Activated CD4-positive, alpha-beta T cell treated with anti-CD3 and anti-CD28 coated beads for 24 hours (primary cell): ENCODE results near the gene SERPINB12.

ENCODE experiments used
- DNase-seq, 2 donors: peaks; one replicate each; pipeline ENCODE4 v3.0.0-alpha.2; 2020; ENCODE audit warnings: low read depth in 2 of 2

Gene SERPINB12

GRCh38 chr18:63603355-63603754 lies 61.2 kb downstream of the SERPINB12 start:
- DNase-seq, result no peak

GRCh38 chr18:63603772-63604171 lies 61.6 kb downstream of the SERPINB12 start:
- no peak for DNase-seq

- DNase-seq, result no peak
Observed at GRCh38 chr18:63604791-63605567, 62.8 kb downstream of the SERPINB12 start.

GRCh38 chr18:63606526-63606925 lies 64.4 kb downstream of the SERPINB12 start:
- DNase-seq, result no peak

GRCh38 chr18:63613420-63613819 lies 71.3 kb downstream of the SERPINB12 start:
- DNase-seq, result no peak

- DNase-seq, result no peak
Observed at GRCh38 chr18:63617049-63617914, 75.1 kb downstream of the SERPINB12 start.

- DNase-seq, result no peak
Observed at GRCh38 chr18:63617915-63618234, 75.7 kb downstream of the SERPINB12 start.
